Activated CD4-positive, alpha-beta T cell treated with anti-CD3 and anti-CD28 coated beads for 36 hours (primary cell): ENCODE data around the gene EPG5. TPM values are rescaled to one million over a fixed set of nuclear protein-coding genes. Genes with fewer than 3 reads are reported as not detected.

ENCODE experiments used
- ATAC-seq: fragments of 200-7000 bp; cut with Tn5 transposase; one replicate; pipeline ENCODE4 v1.10.0; 2021; ENCODE audit warnings: mild to moderate bottlenecking, moderate library complexity
- CTCF ChIA-PET: fragments of 350-600 bp; sonication (Branson Sonifier 250); formaldehyde crosslinking; loops from one replicate; lab custom pipeline; 2021; ENCODE audit warnings: antibody characterized with exemption; lab: Charles Lee
- POLR2A ChIA-PET: fragments of 350-600 bp; sonication (Branson Sonifier 250); formaldehyde crosslinking; loops from one replicate; lab custom pipeline; 2021; ENCODE audit warnings: antibody characterized with exemption, inconsistent platforms; lab: Charles Lee
- DNase-seq: peaks from one replicate; pipeline ENCODE4 v3.0.0-alpha.2; 2020
- H3K27ac Mint-ChIP-seq: one replicate; pipeline ENCODE4 v1.8.0; 2021; ENCODE audit warnings: mixed read lengths
- H3K27me3 Mint-ChIP-seq: one replicate; pipeline ENCODE4 v1.8.0; 2021; ENCODE audit warnings: mixed read lengths
- H3K36me3 Mint-ChIP-seq: one replicate; pipeline ENCODE4 v1.8.0; 2021; ENCODE audit warnings: low read depth, mixed read lengths
- H3K4me1 Mint-ChIP-seq: one replicate; pipeline ENCODE4 v1.8.0; 2021; ENCODE audit warnings: mixed read lengths
- H3K4me3 Mint-ChIP-seq: one replicate; pipeline ENCODE4 v1.8.0; 2021; ENCODE audit warnings: mild to moderate bottlenecking, moderate library complexity, mixed read lengths
- H3K9me3 Mint-ChIP-seq: one replicate; pipeline ENCODE4 v1.8.0; 2021; ENCODE audit warnings: low read depth, mixed read lengths
- intact Hi-C, 2 experiments: fragments of 100-400 bp; cut with DNase I in 1 of 2; cut with micrococcal nuclease in 1 of 2; formaldehyde crosslinking; loops; one replicate each; pipeline versions ENCODE4 v1.14.2 to v1.15.1; 2022 to 2024; cut with DNase I, micrococcal nuclease
- total RNA-seq, 2 experiments: library from RNA; stranded (reverse); gene quantifications; one replicate each; pipeline ENCODE4 v1.2.3, GENCODE V29; 2021

EPG5 gene
- total RNA-seq, 2 experiments from 2014 or later, result 13.6 to 14.5 TPM

GRCh38 chr18:45954070-45954934, 12.8 kb downstream of the EPG5 start:
- intact Hi-C loops, result no loop called here
- Mint-ChIP-seq H3K36me3 (peaks cover 39% of the 10 kb centered on the region), H3K4me1 (peaks cover 26% of the 10 kb centered on the region), H3K4me3 (no peak overlapping the region), H3K9me3 (no peaks in the 10 kb centered on the region), H3K27ac (no peak overlapping the region), H3K27me3 (no peaks in the 10 kb centered on the region)
- POLR2A ChIA-PET, result interaction anchor here (0.6 kb wide), 1 partner anchor 112 kb away, joined by 3 read pairs; no protein-coding TSS in a partner anchor
- ATAC-seq (peak; percentile 44), DNase-seq (no peak)
- CTCF ChIA-PET, result interaction anchor here (1.2 kb wide), 1 partner anchor 119 kb away, joined by 4 read pairs; no protein-coding TSS in a partner anchor

DNA sequence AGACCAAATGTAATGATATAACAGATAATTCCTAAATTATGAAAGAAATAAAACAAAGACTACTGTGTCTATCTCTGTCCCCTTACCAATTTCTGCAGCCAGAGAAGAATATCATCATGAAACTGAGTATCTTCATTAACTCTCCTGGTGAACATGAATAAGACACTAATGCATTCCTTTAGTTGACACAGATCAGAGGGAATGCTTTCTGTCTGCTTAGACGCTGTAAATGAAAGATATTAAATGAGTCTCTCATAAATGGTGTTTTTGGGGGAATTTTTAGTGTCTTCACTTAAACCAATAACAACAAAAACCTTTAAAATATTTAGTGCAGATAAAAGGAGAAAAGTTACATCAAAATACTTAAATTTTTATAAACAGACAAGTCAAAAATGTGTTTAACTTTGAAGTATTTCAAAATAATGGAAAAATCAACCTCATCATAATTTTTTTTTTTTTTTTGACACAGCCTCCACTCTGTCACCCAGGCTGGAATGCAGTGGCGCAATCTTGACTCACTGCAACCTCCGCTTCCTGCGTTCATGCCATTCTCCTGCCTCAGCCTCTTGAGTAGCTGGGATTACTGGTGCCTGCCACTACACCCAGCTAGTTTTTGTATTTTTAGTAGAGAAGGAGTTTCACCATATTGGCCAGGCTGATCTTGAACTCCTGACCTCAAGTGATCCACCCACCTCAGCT, 16.0 kb downstream of the EPG5 start:
- intact Hi-C loops, result no loop called here
- no peak for ATAC-seq
- peaks cover 11% of the 10 kb centered on the region for H3K4me1 Mint-ChIP-seq
- H3K36me3 Mint-ChIP-seq, result peaks cover 59% of the 10 kb centered on the region
- POLR2A ChIA-PET, result interaction anchor here (0.5 to 0.6 kb wide), 2 partner anchors 52 to 264 kb away, joined by 5 to 11 read pairs; no protein-coding TSS in a partner anchor
- H3K9me3 Mint-ChIP-seq, result no peaks in the 10 kb centered on the region
- H3K27me3 Mint-ChIP-seq, result no peaks in the 10 kb centered on the region
- no peak overlapping the region for H3K4me3 Mint-ChIP-seq
- DNase-seq, result no peak
- H3K27ac Mint-ChIP-seq, result no peak overlapping the region
- CTCF ChIA-PET, result interaction anchor here (1.4 to 1.9 kb wide), 2 partner anchors 10 to 122 kb away, joined by 3 to 9 read pairs; no protein-coding TSS in a partner anchor

GRCh38 chr18:45945669-45946068, 21.5 kb downstream of the EPG5 start:
- intact Hi-C loops, result no loop called here
- Mint-ChIP-seq H3K4me1 (peaks cover 8% of the 10 kb centered on the region), H3K4me3 (no peak overlapping the region), H3K27me3 (no peaks in the 10 kb centered on the region), H3K27ac (no peak overlapping the region), H3K9me3 (no peaks in the 10 kb centered on the region), H3K36me3 (peaks cover 55% of the 10 kb centered on the region)
- ChIA-PET CTCF (interaction anchor here (1.1 to 2.3 kb wide), 2 partner anchors 35 to 128 kb away, joined by 4 to 6 read pairs; no protein-coding TSS in a partner anchor), POLR2A (no interaction called here)
- DNase-seq, result no peak
- ATAC-seq, result no peak

- ATAC-seq, result peak; percentile 47
- DNase-seq, result no peak
- H3K9me3 Mint-ChIP-seq, result no peaks in the 10 kb centered on the region
- peak overlapping the region; percentile 4 for H3K27ac Mint-ChIP-seq
- H3K4me3 Mint-ChIP-seq, result no peak overlapping the region
- peaks cover 36% of the 10 kb centered on the region for H3K4me1 Mint-ChIP-seq
- intact Hi-C loops, result no loop called here
- H3K27me3 Mint-ChIP-seq, result no peaks in the 10 kb centered on the region
- POLR2A ChIA-PET, result no interaction called here
- H3K36me3 Mint-ChIP-seq, result peaks cover 52% of the 10 kb centered on the region
- CTCF ChIA-PET, result interaction anchor here (1.0 to 1.8 kb wide), 3 partner anchors 11 to 133 kb away, joined by 3 to 8 read pairs (median 3); no protein-coding TSS in a partner anchor
These were observed 26.4 kb downstream of the EPG5 start for GRCh38 chr18:45940724-45941123.

DNA sequence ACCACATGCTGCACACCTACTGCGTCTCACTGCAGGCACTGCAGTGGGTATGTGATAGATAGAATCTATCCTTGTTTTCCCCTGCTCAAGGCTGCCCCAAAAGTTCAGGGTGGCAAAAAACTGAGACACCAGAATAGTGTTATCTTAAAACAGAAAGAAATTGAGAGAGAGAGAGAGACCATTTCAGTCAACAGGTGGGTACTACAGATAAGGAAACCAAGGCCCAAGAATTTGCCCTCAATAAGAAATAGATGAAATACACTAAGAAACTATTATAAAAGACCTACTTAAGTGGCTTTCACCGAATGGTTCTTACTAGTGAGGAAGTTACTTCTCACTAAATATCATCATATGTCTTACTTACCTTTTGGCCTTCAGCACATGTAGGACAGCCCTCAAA, 27.9 kb downstream of the EPG5 start:
- H3K4me1 Mint-ChIP-seq, result peaks cover 37% of the 10 kb centered on the region
- CTCF ChIA-PET, result no interaction called here
- H3K4me3 Mint-ChIP-seq, result no peak overlapping the region
- no peak overlapping the region for H3K27ac Mint-ChIP-seq
- H3K36me3 Mint-ChIP-seq, result peaks cover 50% of the 10 kb centered on the region
- ATAC-seq, result no peak
- intact Hi-C loops, result loop anchor here in 1 of 2 experiments (5.0 to 10.0 kb wide), 2 partner anchors 33 to 136 kb away; partner anchors contain the start of gene PSTPIP2
- no peaks in the 10 kb centered on the region for H3K9me3 Mint-ChIP-seq
- POLR2A ChIA-PET, result no interaction called here
- no peaks in the 10 kb centered on the region for H3K27me3 Mint-ChIP-seq
- no peak for DNase-seq

DNA sequence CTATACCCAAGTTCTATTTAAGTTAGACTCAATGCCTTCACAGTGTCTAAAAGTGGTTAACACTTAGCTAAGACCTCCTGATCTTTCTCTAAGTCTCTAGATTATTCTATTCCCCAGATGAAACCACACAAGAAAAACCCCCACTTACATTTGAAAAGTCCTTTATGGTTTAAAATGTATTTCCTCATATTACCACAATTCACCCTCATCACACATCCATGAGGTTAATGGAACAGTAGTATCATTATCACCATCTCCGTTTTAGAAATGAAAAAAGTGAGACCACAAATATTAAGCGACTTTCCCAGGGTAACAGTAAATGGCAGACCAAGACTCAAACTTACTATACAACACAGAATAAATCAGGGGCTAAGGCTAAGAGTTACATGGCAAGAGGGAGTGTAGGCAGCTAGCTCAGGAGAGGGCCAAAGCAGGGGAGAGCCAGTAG, 28.6 kb downstream of the EPG5 start:
- no peak overlapping the region for H3K4me3 Mint-ChIP-seq
- H3K27me3 Mint-ChIP-seq, result no peaks in the 10 kb centered on the region
- intact Hi-C loops, result loop anchor here in 1 of 2 experiments (5.0 to 10.0 kb wide), 2 partner anchors 34 to 136 kb away; partner anchors contain the start of gene PSTPIP2
- peaks cover 37% of the 10 kb centered on the region for H3K4me1 Mint-ChIP-seq
- ChIA-PET POLR2A (no interaction called here), CTCF (interaction anchor here (0.6 to 1.9 kb wide), 5 partner anchors 24 to 273 kb away, joined by 3 to 8 read pairs (median 3); no protein-coding TSS in a partner anchor)
- ATAC-seq (peak; percentile 74), DNase-seq (no peak)
- H3K27ac Mint-ChIP-seq, result peak overlapping the region; percentile 16
- H3K9me3 Mint-ChIP-seq, result no peaks in the 10 kb centered on the region
- H3K36me3 Mint-ChIP-seq, result peaks cover 44% of the 10 kb centered on the region

- ATAC-seq (peak; percentile 67), DNase-seq (no peak)
- Mint-ChIP-seq H3K4me1 (peaks cover 31% of the 10 kb centered on the region), H3K27ac (no peak overlapping the region), H3K36me3 (peaks cover 33% of the 10 kb centered on the region), H3K27me3 (no peaks in the 10 kb centered on the region), H3K4me3 (no peak overlapping the region), H3K9me3 (no peaks in the 10 kb centered on the region)
- ChIA-PET POLR2A (no interaction called here), CTCF (no interaction called here)
- intact Hi-C loops, result loop anchor here in 1 of 2 experiments (5.0 to 10.0 kb wide), 2 partner anchors 37 to 139 kb away; partner anchors contain the start of gene PSTPIP2
These were observed 31.4 kb downstream of the EPG5 start for GRCh38 chr18:45935591-45936335.

- intact Hi-C loops, result loop anchor here in 1 of 2 experiments (10.0 kb wide), 1 partner anchor 142 kb away; the partner anchor contains the start of gene PSTPIP2
- no peak for ATAC-seq
- CTCF ChIA-PET, result interaction anchor here (0.6 to 2.0 kb wide), 5 partner anchors 10 to 533 kb away, joined by 4 to 5 read pairs (median 4); no protein-coding TSS in a partner anchor
- DNase-seq, result no peak
- H3K9me3 Mint-ChIP-seq, result no peaks in the 10 kb centered on the region
- H3K27ac Mint-ChIP-seq, result no peak overlapping the region
- POLR2A ChIA-PET, result no interaction called here
- no peaks in the 10 kb centered on the region for H3K27me3 Mint-ChIP-seq
- H3K4me1 Mint-ChIP-seq, result peaks cover 7% of the 10 kb centered on the region
- peaks cover 23% of the 10 kb centered on the region for H3K36me3 Mint-ChIP-seq
- no peak overlapping the region for H3K4me3 Mint-ChIP-seq
These were observed 34.4 kb downstream of the EPG5 start for GRCh38 chr18:45932708-45933107.

GRCh38 chr18:45930963-45931362, 36.2 kb downstream of the EPG5 start:
- ChIA-PET CTCF (interaction anchor here (1.0 to 2.0 kb wide), 5 partner anchors 8 to 143 kb away, joined by 3 to 5 read pairs (median 4); no protein-coding TSS in a partner anchor), POLR2A (no interaction called here)
- ATAC-seq (no peak), DNase-seq (no peak)
- Mint-ChIP-seq H3K36me3 (peaks cover 28% of the 10 kb centered on the region), H3K27ac (no peak overlapping the region), H3K4me1 (peaks cover 4% of the 10 kb centered on the region), H3K27me3 (no peaks in the 10 kb centered on the region), H3K9me3 (no peaks in the 10 kb centered on the region), H3K4me3 (no peak overlapping the region)
- intact Hi-C loops, result loop anchor here in 1 of 2 experiments (10.0 kb wide), 1 partner anchor 144 kb away; the partner anchor contains the start of gene PSTPIP2

DNA sequence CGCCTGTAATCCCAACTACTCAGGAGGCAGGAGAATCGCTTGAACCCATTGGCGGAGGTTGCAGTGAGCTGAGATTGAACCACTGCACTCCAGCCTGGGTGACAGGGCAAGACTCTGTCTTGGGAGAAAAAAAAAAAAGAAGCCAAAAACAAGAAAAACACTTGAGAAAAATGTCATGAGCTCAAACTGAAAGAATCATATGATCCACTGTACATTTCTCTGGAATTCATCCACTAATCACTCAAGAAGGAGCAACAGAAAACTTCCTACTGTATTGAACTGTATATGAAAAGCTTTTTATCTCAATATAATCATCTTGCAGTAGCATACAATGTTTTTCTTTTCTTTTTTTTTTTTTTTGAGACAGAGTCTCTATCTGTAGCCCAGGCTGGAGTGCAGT, 40.4 kb downstream of the EPG5 start:
- H3K36me3 Mint-ChIP-seq, result peaks cover 39% of the 10 kb centered on the region
- H3K4me1 Mint-ChIP-seq, result peaks cover 2% of the 10 kb centered on the region
- ChIA-PET CTCF (interaction anchor here (0.6 to 2.5 kb wide), 3 partner anchors 15 to 147 kb away, joined by 3 to 11 read pairs (median 5); no protein-coding TSS in a partner anchor), POLR2A (no interaction called here)
- no peak overlapping the region for H3K27ac Mint-ChIP-seq
- H3K9me3 Mint-ChIP-seq, result no peaks in the 10 kb centered on the region
- no peak overlapping the region for H3K4me3 Mint-ChIP-seq
- no peak for DNase-seq
- no peaks in the 10 kb centered on the region for H3K27me3 Mint-ChIP-seq
- intact Hi-C loops, result no loop called here
- ATAC-seq, result no peak
